Measurements from ENCODE around the gene LGR4.

DNA sequence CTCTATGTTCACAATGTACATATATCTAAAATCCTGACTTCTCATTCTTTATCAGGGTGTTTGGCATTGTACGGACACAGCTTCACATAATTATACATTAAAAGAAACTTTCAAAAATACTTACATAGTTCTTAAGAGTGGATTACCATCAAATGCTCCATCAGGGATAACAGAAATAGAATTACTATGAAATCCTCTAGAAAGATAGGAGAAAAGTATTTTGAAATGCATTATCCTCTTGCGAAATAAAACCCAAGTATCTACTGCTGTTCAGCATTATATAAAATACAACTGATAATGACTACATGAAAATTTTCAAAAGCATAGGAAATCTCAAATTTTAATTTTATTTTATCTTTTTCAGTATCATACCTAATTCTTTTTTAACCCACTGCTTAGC, 91.8 kb downstream of the LGR4 start:
- TF ChIP-seq CTCF (IDR thresholded peaks at IDR 0.05) (no peak), POLR2A (IDR thresholded peaks at IDR 0.05) (no peak), POLR2AphosphoS5 (IDR thresholded peaks at IDR 0.05) (no peak)
